ENCODE measurements around the gene ACAP1.

GRCh38 chr17:7313088-7313889 lies 23.0 kb upstream of the ACAP1 start:
- TF ChIP-seq POLR2AphosphoS5 (IDR thresholded peaks at IDR 0.05), result no peak
- TF ChIP-seq, protein P1, sequence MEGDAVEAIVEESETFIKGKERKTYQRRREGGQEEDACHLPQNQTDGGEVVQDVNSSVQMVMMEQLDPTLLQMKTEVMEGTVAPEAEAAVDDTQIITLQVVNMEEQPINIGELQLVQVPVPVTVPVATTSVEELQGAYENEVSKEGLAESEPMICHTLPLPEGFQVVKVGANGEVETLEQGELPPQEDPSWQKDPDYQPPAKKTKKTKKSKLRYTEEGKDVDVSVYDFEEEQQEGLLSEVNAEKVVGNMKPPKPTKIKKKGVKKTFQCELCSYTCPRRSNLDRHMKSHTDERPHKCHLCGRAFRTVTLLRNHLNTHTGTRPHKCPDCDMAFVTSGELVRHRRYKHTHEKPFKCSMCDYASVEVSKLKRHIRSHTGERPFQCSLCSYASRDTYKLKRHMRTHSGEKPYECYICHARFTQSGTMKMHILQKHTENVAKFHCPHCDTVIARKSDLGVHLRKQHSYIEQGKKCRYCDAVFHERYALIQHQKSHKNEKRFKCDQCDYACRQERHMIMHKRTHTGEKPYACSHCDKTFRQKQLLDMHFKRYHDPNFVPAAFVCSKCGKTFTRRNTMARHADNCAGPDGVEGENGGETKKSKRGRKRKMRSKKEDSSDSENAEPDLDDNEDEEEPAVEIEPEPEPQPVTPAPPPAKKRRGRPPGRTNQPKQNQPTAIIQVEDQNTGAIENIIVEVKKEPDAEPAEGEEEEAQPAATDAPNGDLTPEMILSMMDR (IDR thresholded peaks at IDR 0.05), result no peak

Measured in breast epithelium (tissue), 3 donors.